HUES64 (cell line): Measurements from ENCODE around the gene TMEM82.

Source experiments
- H3K27ac ChIP-seq: 2 replicates; pipeline ENCODE4 v1.7.0; 2013; ENCODE audit warnings: low read depth, low read length, inconsistent platforms
- H3K27me3 ChIP-seq: 2 replicates; pipeline ENCODE4 v1.6.1; 2013; ENCODE audit warnings: mild to moderate bottlenecking, low read length; ENCODE audit not compliant: insufficient read depth
- H3K36me3 ChIP-seq: 2 replicates; pipeline ENCODE4 v1.6.1; 2013; ENCODE audit warnings: mild to moderate bottlenecking, low read length; ENCODE audit not compliant: insufficient read depth
- H3K4me1 ChIP-seq: 2 replicates; pipeline ENCODE4 v1.6.1; 2013; ENCODE audit warnings: mild to moderate bottlenecking, low read length, moderate library complexity; ENCODE audit not compliant: insufficient read depth
- H3K4me3 ChIP-seq: 2 replicates; pipeline ENCODE4 v1.5.1; 2013; ENCODE audit warnings: mild to moderate bottlenecking, low read length, moderate library complexity
- H3K9ac ChIP-seq: 2 replicates; pipeline ENCODE4 v1.6.1; 2013; ENCODE audit warnings: mild to moderate bottlenecking, low read depth, low read length
- H3K9me3 ChIP-seq: 2 replicates; pipeline ENCODE4 v1.6.1; 2013; ENCODE audit warnings: low read depth, low read length; ENCODE audit not compliant: insufficient read depth
- WGBS: fragments of 150-250, 120-280 bp; methylation state at CpG from one replicate; pipeline ENCODE4 v1.1.7; 2013; ENCODE audit warnings: missing lambda C conversion rate; 5-methylcytosine and 5-hydroxymethylcytosine counted together

TMEM82 gene

GRCh38 chr1:15737324-15738319 lies 4.7 kb upstream of the TMEM82 start:
- Histone ChIP-seq H3K9me3 (no peaks in the 10 kb centered on the region), H3K4me1 (no peaks in the 10 kb centered on the region), H3K36me3 (peaks cover 16% of the 10 kb centered on the region), H3K27ac (no peak overlapping the region), H3K4me3 (no peak overlapping the region), H3K27me3 (no peaks in the 10 kb centered on the region), H3K9ac (no peak overlapping the region)
- 87% methylated on average over 20 of the region's 20 CpGs for WGBS

GRCh38 chr1:15738416-15739113 lies 3.7 kb upstream of the TMEM82 start:
- Histone ChIP-seq H3K9me3 (no peaks in the 10 kb centered on the region), H3K27me3 (no peaks in the 10 kb centered on the region), H3K4me1 (no peaks in the 10 kb centered on the region), H3K36me3 (peaks cover 7% of the 10 kb centered on the region), H3K4me3 (no peak overlapping the region), H3K27ac (no peak overlapping the region), H3K9ac (no peak overlapping the region)
- WGBS, result 93% methylated on average over 15 of the region's 15 CpGs

GRCh38 chr1:15739259-15739658 lies 3.0 kb upstream of the TMEM82 start:
- H3K36me3 ChIP-seq, result peaks cover 3% of the 10 kb centered on the region; the same call in 1 of the 2 replicates
- no peak overlapping the region for H3K27ac ChIP-seq
- 89% methylated on average over 16 of the region's 16 CpGs for WGBS
- no peaks in the 10 kb centered on the region for H3K4me1 ChIP-seq
- H3K9ac ChIP-seq, result no peak overlapping the region
- H3K4me3 ChIP-seq, result no peak overlapping the region
- H3K9me3 ChIP-seq, result no peaks in the 10 kb centered on the region
- H3K27me3 ChIP-seq, result no peaks in the 10 kb centered on the region

GRCh38 chr1:15739745-15740144 lies 2.6 kb upstream of the TMEM82 start:
- Histone ChIP-seq H3K9me3 (no peaks in the 10 kb centered on the region), H3K4me3 (no peak overlapping the region), H3K27ac (no peak overlapping the region), H3K27me3 (no peaks in the 10 kb centered on the region), H3K9ac (no peak overlapping the region), H3K4me1 (no peaks in the 10 kb centered on the region), H3K36me3 (no peaks in the 10 kb centered on the region)
- WGBS, result 90% methylated on average over 7 of the region's 7 CpGs

GRCh38 chr1:15740924-15741850 lies 1.1 kb upstream of the TMEM82 start:
- Histone ChIP-seq H3K9ac (no peak overlapping the region), H3K27ac (peak overlapping the region; percentile 75; the same call in 1 of the 2 replicates), H3K27me3 (no peaks in the 10 kb centered on the region), H3K36me3 (no peaks in the 10 kb centered on the region), H3K4me1 (no peaks in the 10 kb centered on the region), H3K9me3 (no peaks in the 10 kb centered on the region), H3K4me3 (no peak overlapping the region)
- WGBS, result 64% methylated on average over 27 of the region's 27 CpGs

- no peaks in the 10 kb centered on the region for H3K9me3 ChIP-seq
- H3K36me3 ChIP-seq, result no peaks in the 10 kb centered on the region
- 0 out of 2 replicates have a peak, but pooled peaks cover 1% of the 10 kb centered on the region for H3K4me1 ChIP-seq
- WGBS, result 89% methylated on average over 30 of the region's 30 CpGs
- no peak overlapping the region for H3K4me3 ChIP-seq
- no peak overlapping the region for H3K9ac ChIP-seq
- H3K27ac ChIP-seq, result no peak overlapping the region
- H3K27me3 ChIP-seq, result no peaks in the 10 kb centered on the region
These were observed 1.9 kb downstream of the TMEM82 start for GRCh38 chr1:15744122-15744679.

- H3K4me1 ChIP-seq, result peaks cover 9% of the 10 kb centered on the region; the same call in 1 of the 2 replicates
- H3K9me3 ChIP-seq, result no peaks in the 10 kb centered on the region
- H3K9ac ChIP-seq, result no peak overlapping the region
- no peak overlapping the region for H3K27ac ChIP-seq
- no peaks in the 10 kb centered on the region for H3K36me3 ChIP-seq
- 84% methylated on average over 8 of the region's 8 CpGs for WGBS
- H3K27me3 ChIP-seq, result no peaks in the 10 kb centered on the region
- no peak overlapping the region for H3K4me3 ChIP-seq
These were observed 5.1 kb downstream of the TMEM82 start for GRCh38 chr1:15747378-15747777.

GRCh38 chr1:15748264-15748663 lies 6.0 kb downstream of the TMEM82 start:
- no peak overlapping the region for H3K9ac ChIP-seq
- H3K4me1 ChIP-seq, result peaks cover 9% of the 10 kb centered on the region; the same call in 1 of the 2 replicates
- no peaks in the 10 kb centered on the region for H3K36me3 ChIP-seq
- WGBS, result 93% methylated on average over 5 of the region's 5 CpGs
- H3K4me3 ChIP-seq, result no peak overlapping the region
- H3K9me3 ChIP-seq, result no peaks in the 10 kb centered on the region
- no peaks in the 10 kb centered on the region for H3K27me3 ChIP-seq
- H3K27ac ChIP-seq, result no peak overlapping the region

GRCh38 chr1:15748690-15749398 lies 6.5 kb downstream of the TMEM82 start:
- Histone ChIP-seq H3K4me3 (no peak overlapping the region), H3K9ac (no peak overlapping the region), H3K27ac (no peak overlapping the region), H3K9me3 (no peaks in the 10 kb centered on the region), H3K27me3 (no peaks in the 10 kb centered on the region), H3K36me3 (no peaks in the 10 kb centered on the region), H3K4me1 (peaks cover 9% of the 10 kb centered on the region; the same call in 1 of the 2 replicates)
- WGBS, result 89% methylated on average over 10 of the region's 10 CpGs
